ENCODE results near the gene SMARCA1.

DNA sequence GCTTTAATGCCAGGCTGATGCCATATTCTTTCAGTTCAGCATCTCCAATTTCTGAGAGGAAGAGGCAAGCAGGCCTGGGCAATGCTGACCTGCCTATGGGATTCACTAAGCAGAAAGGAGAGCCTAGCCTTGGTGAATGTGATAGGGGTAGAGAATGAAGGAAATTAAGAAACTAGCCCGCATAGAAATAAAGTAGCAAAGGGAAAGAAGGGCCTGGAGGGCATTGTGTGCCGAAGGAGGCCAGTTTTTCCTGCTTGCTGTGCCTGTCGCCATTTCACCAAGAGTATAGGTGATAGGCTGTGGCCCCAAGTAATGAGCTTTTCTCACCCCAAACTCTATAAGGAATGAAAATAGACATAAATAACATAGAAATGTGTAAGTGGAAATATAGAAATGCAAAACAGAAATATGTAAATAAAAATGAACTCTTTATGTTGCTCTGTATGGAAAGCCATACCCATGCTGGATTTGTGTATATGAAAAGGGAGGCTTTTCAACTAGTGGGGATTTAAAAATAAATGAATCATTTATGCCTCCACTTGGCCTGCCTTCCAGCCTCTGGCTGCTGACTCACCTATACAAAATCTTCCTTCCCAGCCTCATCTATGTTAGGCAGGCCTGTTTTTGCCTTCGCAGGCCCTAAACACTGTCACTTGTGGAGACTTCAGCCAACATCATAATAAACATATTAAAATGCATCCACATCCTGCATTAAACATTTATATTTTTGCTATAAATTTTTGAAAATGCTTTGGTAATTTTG is 11.7 kb upstream of the SMARCA1 start:
- TF ChIP-seq, protein P1, sequence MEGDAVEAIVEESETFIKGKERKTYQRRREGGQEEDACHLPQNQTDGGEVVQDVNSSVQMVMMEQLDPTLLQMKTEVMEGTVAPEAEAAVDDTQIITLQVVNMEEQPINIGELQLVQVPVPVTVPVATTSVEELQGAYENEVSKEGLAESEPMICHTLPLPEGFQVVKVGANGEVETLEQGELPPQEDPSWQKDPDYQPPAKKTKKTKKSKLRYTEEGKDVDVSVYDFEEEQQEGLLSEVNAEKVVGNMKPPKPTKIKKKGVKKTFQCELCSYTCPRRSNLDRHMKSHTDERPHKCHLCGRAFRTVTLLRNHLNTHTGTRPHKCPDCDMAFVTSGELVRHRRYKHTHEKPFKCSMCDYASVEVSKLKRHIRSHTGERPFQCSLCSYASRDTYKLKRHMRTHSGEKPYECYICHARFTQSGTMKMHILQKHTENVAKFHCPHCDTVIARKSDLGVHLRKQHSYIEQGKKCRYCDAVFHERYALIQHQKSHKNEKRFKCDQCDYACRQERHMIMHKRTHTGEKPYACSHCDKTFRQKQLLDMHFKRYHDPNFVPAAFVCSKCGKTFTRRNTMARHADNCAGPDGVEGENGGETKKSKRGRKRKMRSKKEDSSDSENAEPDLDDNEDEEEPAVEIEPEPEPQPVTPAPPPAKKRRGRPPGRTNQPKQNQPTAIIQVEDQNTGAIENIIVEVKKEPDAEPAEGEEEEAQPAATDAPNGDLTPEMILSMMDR (IDR thresholded peaks at IDR 0.05), result no peak
- TF ChIP-seq, protein P2, sequence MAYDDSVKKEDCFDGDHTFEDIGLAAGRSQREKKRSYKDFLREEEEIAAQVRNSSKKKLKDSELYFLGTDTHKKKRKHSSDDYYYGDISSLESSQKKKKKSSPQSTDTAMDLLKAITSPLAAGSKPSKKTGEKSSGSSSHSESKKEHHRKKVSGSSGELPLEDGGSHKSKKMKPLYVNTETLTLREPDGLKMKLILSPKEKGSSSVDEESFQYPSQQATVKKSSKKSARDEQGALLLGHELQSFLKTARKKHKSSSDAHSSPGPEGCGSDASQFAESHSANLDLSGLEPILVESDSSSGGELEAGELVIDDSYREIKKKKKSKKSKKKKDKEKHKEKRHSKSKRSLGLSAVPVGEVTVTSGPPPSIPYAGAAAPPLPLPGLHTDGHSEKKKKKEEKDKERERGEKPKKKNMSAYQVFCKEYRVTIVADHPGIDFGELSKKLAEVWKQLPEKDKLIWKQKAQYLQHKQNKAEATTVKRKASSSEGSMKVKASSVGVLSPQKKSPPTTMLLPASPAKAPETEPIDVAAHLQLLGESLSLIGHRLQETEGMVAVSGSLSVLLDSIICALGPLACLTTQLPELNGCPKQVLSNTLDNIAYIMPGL (CRISPR knock-in tag; IDR thresholded peaks at IDR 0.05), result no peak
- TF ChIP-seq, protein P3, sequence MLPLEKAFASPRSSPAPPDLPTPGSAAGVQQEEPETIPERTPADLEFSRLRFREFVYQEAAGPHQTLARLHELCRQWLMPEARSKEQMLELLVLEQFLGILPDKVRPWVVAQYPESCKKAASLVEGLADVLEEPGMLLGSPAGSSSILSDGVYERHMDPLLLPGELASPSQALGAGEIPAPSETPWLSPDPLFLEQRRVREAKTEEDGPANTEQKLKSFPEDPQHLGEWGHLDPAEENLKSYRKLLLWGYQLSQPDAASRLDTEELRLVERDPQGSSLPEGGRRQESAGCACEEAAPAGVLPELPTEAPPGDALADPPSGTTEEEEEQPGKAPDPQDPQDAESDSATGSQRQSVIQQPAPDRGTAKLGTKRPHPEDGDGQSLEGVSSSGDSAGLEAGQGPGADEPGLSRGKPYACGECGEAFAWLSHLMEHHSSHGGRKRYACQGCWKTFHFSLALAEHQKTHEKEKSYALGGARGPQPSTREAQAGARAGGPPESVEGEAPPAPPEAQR (CRISPR knock-in tag; IDR thresholded peaks at IDR 0.05), result no peak
- TF ChIP-seq, protein P4, sequence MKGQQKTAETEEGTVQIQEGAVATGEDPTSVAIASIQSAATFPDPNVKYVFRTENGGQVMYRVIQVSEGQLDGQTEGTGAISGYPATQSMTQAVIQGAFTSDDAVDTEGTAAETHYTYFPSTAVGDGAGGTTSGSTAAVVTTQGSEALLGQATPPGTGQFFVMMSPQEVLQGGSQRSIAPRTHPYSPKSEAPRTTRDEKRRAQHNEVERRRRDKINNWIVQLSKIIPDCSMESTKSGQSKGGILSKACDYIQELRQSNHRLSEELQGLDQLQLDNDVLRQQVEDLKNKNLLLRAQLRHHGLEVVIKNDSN (CRISPR knock-in tag; IDR thresholded peaks at IDR 0.05), result no peak
- no peak for TF ChIP-seq SMAD3 (CRISPR knock-in tag; IDR thresholded peaks at IDR 0.05; ENCODE audit: borderline replicate concordance)

All from WTC11 (cell line).